Glutamatergic neuron (in vitro differentiated cells): ENCODE data around the gene PCID2. TPM values are rescaled to one million over a fixed set of nuclear protein-coding genes. Genes with fewer than 3 reads are reported as not detected.

Experiments used
- DNase-seq: peaks from one replicate; pipeline ENCODE4 v3.0.0; 2022
- H3K27ac Mint-ChIP-seq: one replicate; pipeline ENCODE4 v1.8.0; 2020; ENCODE audit warnings: mild to moderate bottlenecking, mixed read lengths, inconsistent platforms; ENCODE audit not compliant: unreplicated experiment
- H3K27me3 Mint-ChIP-seq: one replicate; pipeline ENCODE4 v1.8.0; 2020; ENCODE audit warnings: mild to moderate bottlenecking, moderate library complexity, mixed read lengths, inconsistent platforms; ENCODE audit not compliant: unreplicated experiment
- H3K36me3 Mint-ChIP-seq: one replicate; pipeline ENCODE4 v1.8.0; 2020; ENCODE audit warnings: mild to moderate bottlenecking, mixed read lengths, inconsistent platforms; ENCODE audit not compliant: unreplicated experiment
- H3K4me1 Mint-ChIP-seq: one replicate; pipeline ENCODE4 v1.8.0; 2020; ENCODE audit warnings: mild to moderate bottlenecking, low read depth, mixed read lengths, inconsistent platforms; ENCODE audit not compliant: unreplicated experiment
- H3K4me3 Mint-ChIP-seq: one replicate; pipeline ENCODE4 v1.8.0; 2020; ENCODE audit warnings: mild to moderate bottlenecking, mixed read lengths, inconsistent platforms; ENCODE audit not compliant: unreplicated experiment
- H3K9me3 Mint-ChIP-seq: one replicate; pipeline ENCODE4 v1.8.0; 2020; ENCODE audit warnings: mild to moderate bottlenecking, moderate library complexity, mixed read lengths, inconsistent platforms; ENCODE audit not compliant: unreplicated experiment
- total RNA-seq: library from RNA; stranded (reverse); fragmentation: NEBNext Ultra II Directional; extraction: Animal tissue kit (Norgen Biotek cat#: 25700); gene quantifications from one replicate; pipeline ENCODE4 v1.2.1, GENCODE V29; 2021; ENCODE audit not compliant: unreplicated experiment
- TF ChIP-seq, protein P1 (sequence below): fragments of 200-600 bp; sonication (generic); IDR thresholded peaks from one replicate; pipeline ENCODE4 v1.5.0; 2021; ENCODE audit not compliant: partially characterized antibody, unreplicated experiment

Gene PCID2
- total RNA-seq, 1 donor from 2014 or later = 48.4 TPM

DNA sequence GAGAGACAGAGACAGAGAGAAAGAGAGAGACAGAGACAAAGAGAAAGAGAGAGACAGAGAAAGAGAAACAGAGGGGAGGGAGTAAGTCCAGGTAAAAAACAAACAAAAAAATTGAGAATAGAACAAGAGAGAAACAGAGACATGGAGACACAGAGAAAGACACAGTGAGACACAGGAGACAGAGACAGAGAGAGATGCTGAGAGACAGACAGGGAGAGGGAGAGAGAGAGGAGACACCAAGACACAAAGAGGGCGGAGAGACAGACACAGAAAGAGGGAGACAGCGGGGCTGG, 55.8 kb downstream of the PCID2 start:
- peaks cover 5% of the 10 kb centered on the region for H3K36me3 Mint-ChIP-seq
- no peak for DNase-seq

DNA sequence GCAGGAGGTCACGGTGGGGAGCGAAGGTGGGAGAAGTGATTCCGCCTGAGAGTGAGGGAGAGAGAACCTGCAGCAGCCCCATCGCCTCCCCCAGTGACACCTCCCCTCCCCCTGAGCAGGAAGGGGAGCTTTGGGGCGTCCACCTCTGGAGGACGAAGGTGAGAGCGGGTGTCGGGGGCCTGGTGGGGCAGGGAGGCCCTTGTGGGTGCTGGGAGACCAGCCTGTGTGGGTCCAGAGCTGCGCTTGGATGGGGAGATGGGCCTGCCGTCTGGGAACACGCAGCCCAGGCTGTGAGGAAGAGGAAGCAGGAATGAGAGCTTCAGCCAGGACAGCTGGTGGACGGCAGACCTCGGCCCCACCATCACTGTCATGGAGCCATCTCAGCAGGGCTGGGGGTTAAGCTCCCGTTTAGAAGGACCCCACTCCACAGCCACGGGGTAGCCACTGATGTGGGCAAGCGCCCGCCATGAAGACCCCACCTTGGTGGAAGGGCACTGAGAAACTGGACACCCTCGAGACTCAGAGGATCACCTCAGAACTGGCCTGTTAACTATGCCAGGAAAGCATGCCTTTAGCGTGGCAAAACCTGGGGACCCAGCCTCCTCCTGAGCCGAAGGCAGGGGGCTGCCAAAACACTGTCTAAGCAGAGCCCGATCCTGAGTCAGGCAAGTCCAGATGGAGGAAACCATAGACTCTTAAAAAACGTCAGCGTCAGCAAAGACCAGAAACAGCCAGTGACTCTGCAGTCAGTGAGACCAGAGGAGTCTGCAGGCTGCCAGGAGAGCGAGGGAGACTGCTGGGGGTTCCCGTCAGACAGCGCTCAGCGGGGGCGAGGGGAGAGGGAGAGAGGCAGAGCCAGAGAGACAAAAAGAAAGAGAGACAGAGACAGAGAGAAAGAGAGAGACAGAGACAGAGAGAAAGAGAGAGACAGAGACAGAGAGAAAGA, 56.5 kb downstream of the PCID2 start:
- Mint-ChIP-seq H3K27me3 (peaks cover 10% of the 10 kb centered on the region), H3K4me3 (peak overlapping the region; percentile 79), H3K27ac (peak overlapping the region; percentile 55), H3K9me3 (peaks cover 10% of the 10 kb centered on the region), H3K36me3 (peaks cover 5% of the 10 kb centered on the region), H3K4me1 (peaks cover 5% of the 10 kb centered on the region)
- no peak for DNase-seq
- TF ChIP-seq, protein P1, sequence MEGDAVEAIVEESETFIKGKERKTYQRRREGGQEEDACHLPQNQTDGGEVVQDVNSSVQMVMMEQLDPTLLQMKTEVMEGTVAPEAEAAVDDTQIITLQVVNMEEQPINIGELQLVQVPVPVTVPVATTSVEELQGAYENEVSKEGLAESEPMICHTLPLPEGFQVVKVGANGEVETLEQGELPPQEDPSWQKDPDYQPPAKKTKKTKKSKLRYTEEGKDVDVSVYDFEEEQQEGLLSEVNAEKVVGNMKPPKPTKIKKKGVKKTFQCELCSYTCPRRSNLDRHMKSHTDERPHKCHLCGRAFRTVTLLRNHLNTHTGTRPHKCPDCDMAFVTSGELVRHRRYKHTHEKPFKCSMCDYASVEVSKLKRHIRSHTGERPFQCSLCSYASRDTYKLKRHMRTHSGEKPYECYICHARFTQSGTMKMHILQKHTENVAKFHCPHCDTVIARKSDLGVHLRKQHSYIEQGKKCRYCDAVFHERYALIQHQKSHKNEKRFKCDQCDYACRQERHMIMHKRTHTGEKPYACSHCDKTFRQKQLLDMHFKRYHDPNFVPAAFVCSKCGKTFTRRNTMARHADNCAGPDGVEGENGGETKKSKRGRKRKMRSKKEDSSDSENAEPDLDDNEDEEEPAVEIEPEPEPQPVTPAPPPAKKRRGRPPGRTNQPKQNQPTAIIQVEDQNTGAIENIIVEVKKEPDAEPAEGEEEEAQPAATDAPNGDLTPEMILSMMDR = no peak

More for the DNA sequence above, 55.8 kb downstream of the PCID2 start:
- H3K27me3 Mint-ChIP-seq = peaks cover 10% of the 10 kb centered on the region
- H3K27ac Mint-ChIP-seq = peak overlapping the region; percentile 52
- TF ChIP-seq, protein P1 = no peak
- H3K9me3 Mint-ChIP-seq = peaks cover 9% of the 10 kb centered on the region
- peak overlapping the region; percentile 88 for H3K4me3 Mint-ChIP-seq
- peaks cover 8% of the 10 kb centered on the region for H3K4me1 Mint-ChIP-seq

DNA sequence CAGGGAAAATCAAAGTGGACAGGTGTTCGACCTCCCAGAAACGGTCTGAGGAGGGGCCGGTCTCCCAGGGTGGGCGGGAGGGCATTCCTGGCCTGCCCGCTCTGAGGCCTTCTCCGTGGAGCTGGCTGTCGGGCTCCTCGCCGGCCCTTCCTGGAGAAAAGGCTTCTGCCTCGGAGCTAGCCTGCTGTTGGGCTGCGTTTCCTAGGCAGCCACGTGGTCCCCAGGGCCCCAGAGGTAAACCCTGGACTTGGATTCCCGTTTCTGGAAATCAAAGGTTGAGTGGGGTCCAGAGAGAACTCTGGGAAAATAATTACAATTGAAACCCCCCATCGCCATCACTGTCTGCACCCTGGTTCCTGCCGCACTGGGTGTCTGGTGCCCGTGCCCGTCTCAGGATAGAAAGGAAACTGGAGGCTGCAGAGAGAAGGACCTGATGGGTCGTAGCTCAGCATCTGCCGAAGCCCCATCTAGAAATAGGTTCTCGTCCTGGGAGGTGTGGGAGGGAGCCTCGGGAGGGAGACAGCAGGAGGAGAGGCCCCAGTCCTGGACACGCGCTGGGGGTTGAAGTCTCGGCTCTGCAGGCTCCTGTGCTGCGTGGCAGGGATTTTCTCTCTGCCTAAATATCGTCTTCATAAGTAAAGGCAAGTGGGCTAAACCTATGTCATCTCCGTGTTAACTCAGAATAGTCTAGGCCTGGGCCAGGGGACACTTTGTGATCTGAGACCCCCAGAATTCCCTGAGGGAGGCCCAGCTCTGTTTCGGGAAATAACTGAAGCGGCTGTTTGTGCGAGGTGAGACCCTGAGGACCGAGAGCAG, 57.7 kb downstream of the PCID2 start:
- peaks cover 10% of the 10 kb centered on the region for H3K27me3 Mint-ChIP-seq
- TF ChIP-seq, protein P1 = no peak
- no peak overlapping the region for H3K27ac Mint-ChIP-seq
- no peak for DNase-seq
- H3K4me1 Mint-ChIP-seq = peaks cover 5% of the 10 kb centered on the region
- peaks cover 5% of the 10 kb centered on the region for H3K36me3 Mint-ChIP-seq
- H3K4me3 Mint-ChIP-seq = peak overlapping the region; percentile 38
- H3K9me3 Mint-ChIP-seq = peaks cover 10% of the 10 kb centered on the region

DNA sequence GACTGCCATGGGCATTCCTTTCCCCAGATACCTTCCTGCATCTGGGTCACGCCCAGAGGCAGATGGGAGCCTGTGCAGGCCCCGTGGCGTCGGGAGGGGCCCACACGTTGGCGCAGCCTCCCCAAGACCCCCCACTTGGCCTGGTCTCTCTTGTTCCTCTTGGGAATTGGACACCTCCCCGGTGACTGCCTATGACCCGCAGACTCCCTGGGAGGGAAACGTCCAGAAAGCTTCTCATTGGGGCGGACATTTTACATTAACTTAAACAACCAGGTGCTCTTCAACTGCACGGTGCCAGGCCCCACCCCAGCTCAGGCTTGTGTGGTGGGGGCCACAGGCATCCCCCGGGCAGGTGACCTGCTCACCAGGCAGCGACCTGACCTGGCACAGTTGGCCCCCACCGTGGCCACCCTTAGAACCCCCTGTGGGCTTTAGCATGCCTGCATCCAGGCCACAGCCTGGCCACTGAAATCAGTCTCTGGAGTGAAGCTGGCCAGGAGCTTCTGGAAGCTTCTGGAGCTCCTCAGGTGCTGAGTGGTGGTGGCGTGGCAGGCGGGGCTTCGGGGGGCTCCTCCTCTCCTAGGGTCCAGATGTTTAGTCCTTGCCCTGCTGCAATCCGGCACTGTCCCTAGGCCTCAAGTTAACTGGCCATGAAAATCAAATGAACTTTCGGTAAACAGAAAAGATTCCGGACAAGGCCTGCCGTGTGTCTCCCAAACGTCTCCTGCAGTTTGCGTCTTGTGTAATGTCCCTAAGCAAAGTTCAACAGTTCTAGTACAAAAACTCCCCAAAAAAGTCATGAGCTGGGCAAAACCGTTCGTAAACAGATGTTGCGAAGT, 58.5 kb downstream of the PCID2 start:
- Mint-ChIP-seq H3K4me1 (peaks cover 5% of the 10 kb centered on the region), H3K36me3 (peaks cover 5% of the 10 kb centered on the region), H3K27ac (no peak overlapping the region), H3K27me3 (peaks cover 10% of the 10 kb centered on the region), H3K4me3 (no peak overlapping the region), H3K9me3 (peaks cover 10% of the 10 kb centered on the region)
- TF ChIP-seq, protein P1 = no peak
- no peak for DNase-seq
